Activated T-helper 17 cell treated with anti-CD3 and anti-CD28 coated beads, Interleukin-2, amount 50 U/mL, for 72 hours (primary cell): ENCODE results near the gene CTNND2. TPM values are rescaled to one million over a fixed set of nuclear protein-coding genes. Genes with fewer than 3 reads are reported as not detected.
"Not testable (repeated sequence)": the region's sequence is repeated elsewhere in the genome, so short reads cannot be mapped to it uniquely, and the experiment has no call there.

Experiments used
- ATAC-seq: fragments of 150-1000 bp; cut with Tn5 transposase; replicated peaks from 2 replicates; pipeline ENCODE4 v1.10.0; 2021; ENCODE audit warnings: mild to moderate bottlenecking, moderate library complexity
- H3K27ac Mint-ChIP-seq: one replicate; pipeline ENCODE4 v1.8.0; 2022; ENCODE audit warnings: mixed read lengths
- H3K27me3 Mint-ChIP-seq: one replicate; pipeline ENCODE4 v1.8.0; 2022; ENCODE audit warnings: mixed read lengths
- H3K36me3 Mint-ChIP-seq: one replicate; pipeline ENCODE4 v1.8.0; 2022; ENCODE audit warnings: low read depth, mild to moderate bottlenecking, mixed read lengths
- H3K4me1 Mint-ChIP-seq: one replicate; pipeline ENCODE4 v1.8.0; 2022; ENCODE audit warnings: mixed read lengths
- H3K4me3 Mint-ChIP-seq: one replicate; pipeline ENCODE4 v1.8.0; 2022; ENCODE audit warnings: mild to moderate bottlenecking, mixed read lengths
- H3K9me3 Mint-ChIP-seq: one replicate; pipeline ENCODE4 v1.8.0; 2022; ENCODE audit warnings: mixed read lengths
- total RNA-seq, 2 donors: library from RNA; stranded (reverse); gene quantifications; one replicate each; pipeline ENCODE4 v1.2.3, GENCODE V29; 2022

CTNND2 gene
- total RNA-seq, 2 donors from 2014 or later, result 0.21 to 0.39 TPM

GRCh38 chr5:11640158-11640873 lies 263.9 kb downstream of the CTNND2 start:
- no peaks in the 10 kb centered on the region for H3K4me1 Mint-ChIP-seq
- H3K9me3 Mint-ChIP-seq, result no peaks in the 10 kb centered on the region
- H3K36me3 Mint-ChIP-seq, result no peaks in the 10 kb centered on the region
- no peak overlapping the region for H3K4me3 Mint-ChIP-seq
- H3K27me3 Mint-ChIP-seq, result no peaks in the 10 kb centered on the region
- H3K27ac Mint-ChIP-seq, result no peak overlapping the region
- ATAC-seq, result no peak

- H3K27me3 Mint-ChIP-seq, result no peaks in the 10 kb centered on the region
- peaks cover 5% of the 10 kb centered on the region for H3K9me3 Mint-ChIP-seq
- no peak for ATAC-seq
- no peaks in the 10 kb centered on the region for H3K36me3 Mint-ChIP-seq
- no peak overlapping the region for H3K4me3 Mint-ChIP-seq
- no peaks in the 10 kb centered on the region for H3K4me1 Mint-ChIP-seq
- H3K27ac Mint-ChIP-seq, result no peak overlapping the region
These were observed 281.5 kb downstream of the CTNND2 start for GRCh38 chr5:11622785-11623184.

GRCh38 chr5:11620172-11620571 lies 284.1 kb downstream of the CTNND2 start:
- Mint-ChIP-seq H3K4me1 (no peaks in the 10 kb centered on the region), H3K9me3 (peaks cover 5% of the 10 kb centered on the region), H3K4me3 (no peak overlapping the region), H3K27me3 (peaks cover 10% of the 10 kb centered on the region), H3K27ac (no peak overlapping the region), H3K36me3 (no peaks in the 10 kb centered on the region)
- no peak for ATAC-seq

GRCh38 chr5:11619339-11620024 lies 284.8 kb downstream of the CTNND2 start:
- no peak for ATAC-seq
- no peak overlapping the region for H3K4me3 Mint-ChIP-seq

GRCh38 chr5:11617080-11617479 lies 287.2 kb downstream of the CTNND2 start:
- H3K4me1 Mint-ChIP-seq, result no peaks in the 10 kb centered on the region
- no peak for ATAC-seq
- peaks cover 10% of the 10 kb centered on the region for H3K27me3 Mint-ChIP-seq

More at GRCh38 chr5:11619339-11620024, 284.8 kb downstream of the CTNND2 start:
- Mint-ChIP-seq H3K4me1 (no peaks in the 10 kb centered on the region), H3K9me3 (peaks cover 5% of the 10 kb centered on the region), H3K27me3 (peaks cover 10% of the 10 kb centered on the region), H3K27ac (no peak overlapping the region), H3K36me3 (no peaks in the 10 kb centered on the region)

GRCh38 chr5:11616624-11617023 lies 287.6 kb downstream of the CTNND2 start:
- ATAC-seq, H3K36me3 Mint-ChIP-seq, H3K27me3 Mint-ChIP-seq, H3K9me3 Mint-ChIP-seq, H3K27ac Mint-ChIP-seq, H3K4me1 Mint-ChIP-seq, H3K4me3 Mint-ChIP-seq: not testable (repeated sequence)

More at GRCh38 chr5:11617080-11617479, 287.2 kb downstream of the CTNND2 start:
- Mint-ChIP-seq H3K9me3 (no peaks in the 10 kb centered on the region), H3K27ac (no peak overlapping the region), H3K4me3 (no peak overlapping the region), H3K36me3 (no peaks in the 10 kb centered on the region)

GRCh38 chr5:11611011-11611410 lies 293.2 kb downstream of the CTNND2 start:
- Mint-ChIP-seq H3K27ac (no peak overlapping the region), H3K36me3 (no peaks in the 10 kb centered on the region), H3K27me3 (no peaks in the 10 kb centered on the region), H3K4me3 (no peak overlapping the region), H3K9me3 (peaks cover 7% of the 10 kb centered on the region), H3K4me1 (no peaks in the 10 kb centered on the region)
- ATAC-seq, result no peak

- H3K4me1 Mint-ChIP-seq, result no peaks in the 10 kb centered on the region
- no peak for ATAC-seq
- H3K27me3 Mint-ChIP-seq, result no peaks in the 10 kb centered on the region
- no peak overlapping the region for H3K27ac Mint-ChIP-seq
- H3K4me3 Mint-ChIP-seq, result no peak overlapping the region
- H3K9me3 Mint-ChIP-seq, result peaks cover 7% of the 10 kb centered on the region
- no peaks in the 10 kb centered on the region for H3K36me3 Mint-ChIP-seq
These were observed 294.5 kb downstream of the CTNND2 start for GRCh38 chr5:11609570-11610303.

- no peaks in the 10 kb centered on the region for H3K27me3 Mint-ChIP-seq
- H3K27ac Mint-ChIP-seq, result no peak overlapping the region
- no peaks in the 10 kb centered on the region for H3K4me1 Mint-ChIP-seq
- no peak for ATAC-seq
- H3K36me3 Mint-ChIP-seq, result no peaks in the 10 kb centered on the region
- peaks cover 7% of the 10 kb centered on the region for H3K9me3 Mint-ChIP-seq
- no peak overlapping the region for H3K4me3 Mint-ChIP-seq
These were observed 295.7 kb downstream of the CTNND2 start for GRCh38 chr5:11608530-11608929.

- Mint-ChIP-seq H3K4me1 (no peaks in the 10 kb centered on the region), H3K27ac (no peak overlapping the region), H3K9me3 (peaks cover 7% of the 10 kb centered on the region), H3K36me3 (no peaks in the 10 kb centered on the region), H3K4me3 (no peak overlapping the region), H3K27me3 (no peaks in the 10 kb centered on the region)
- ATAC-seq, result no peak
These were observed 296.2 kb downstream of the CTNND2 start for GRCh38 chr5:11607944-11608483.

- H3K27ac Mint-ChIP-seq, result no peak overlapping the region
- no peak for ATAC-seq
- H3K4me3 Mint-ChIP-seq, result no peak overlapping the region
- no peaks in the 10 kb centered on the region for H3K36me3 Mint-ChIP-seq
- no peaks in the 10 kb centered on the region for H3K4me1 Mint-ChIP-seq
- H3K27me3 Mint-ChIP-seq, result no peaks in the 10 kb centered on the region
- no peaks in the 10 kb centered on the region for H3K9me3 Mint-ChIP-seq
These were observed 301.9 kb downstream of the CTNND2 start for GRCh38 chr5:11602298-11602697.

- no peaks in the 10 kb centered on the region for H3K36me3 Mint-ChIP-seq
These were observed 304.7 kb downstream of the CTNND2 start for GRCh38 chr5:11599499-11599898.

GRCh38 chr5:11596657-11597071 lies 307.6 kb downstream of the CTNND2 start:
- no peak for ATAC-seq
- Mint-ChIP-seq H3K4me3 (no peak overlapping the region), H3K36me3 (no peaks in the 10 kb centered on the region), H3K4me1 (no peaks in the 10 kb centered on the region), H3K27ac (no peak overlapping the region), H3K27me3 (peaks cover 6% of the 10 kb centered on the region), H3K9me3 (peaks cover 4% of the 10 kb centered on the region)

More at GRCh38 chr5:11599499-11599898, 304.7 kb downstream of the CTNND2 start:
- Mint-ChIP-seq H3K4me3 (no peak overlapping the region), H3K4me1 (no peaks in the 10 kb centered on the region), H3K9me3 (no peaks in the 10 kb centered on the region), H3K27me3 (peaks cover 3% of the 10 kb centered on the region), H3K27ac (no peak overlapping the region)
- ATAC-seq, result no peak

- H3K27ac Mint-ChIP-seq, result no peak overlapping the region
- H3K36me3 Mint-ChIP-seq, result no peaks in the 10 kb centered on the region
- H3K9me3 Mint-ChIP-seq, result peaks cover 4% of the 10 kb centered on the region
- H3K4me1 Mint-ChIP-seq, result no peaks in the 10 kb centered on the region
- H3K27me3 Mint-ChIP-seq, result peaks cover 6% of the 10 kb centered on the region
- H3K4me3 Mint-ChIP-seq, result no peak overlapping the region
- no peak for ATAC-seq
These were observed 308.1 kb downstream of the CTNND2 start for GRCh38 chr5:11596185-11596584.
